ENCODE measurements around the gene PDGFRB. TPM values are rescaled to one million over a fixed set of nuclear protein-coding genes. Genes with fewer than 3 reads are reported as not detected.

PDGFRB gene
- total RNA-seq, 1 donor from 2014 or later = 11.5 TPM

DNA sequence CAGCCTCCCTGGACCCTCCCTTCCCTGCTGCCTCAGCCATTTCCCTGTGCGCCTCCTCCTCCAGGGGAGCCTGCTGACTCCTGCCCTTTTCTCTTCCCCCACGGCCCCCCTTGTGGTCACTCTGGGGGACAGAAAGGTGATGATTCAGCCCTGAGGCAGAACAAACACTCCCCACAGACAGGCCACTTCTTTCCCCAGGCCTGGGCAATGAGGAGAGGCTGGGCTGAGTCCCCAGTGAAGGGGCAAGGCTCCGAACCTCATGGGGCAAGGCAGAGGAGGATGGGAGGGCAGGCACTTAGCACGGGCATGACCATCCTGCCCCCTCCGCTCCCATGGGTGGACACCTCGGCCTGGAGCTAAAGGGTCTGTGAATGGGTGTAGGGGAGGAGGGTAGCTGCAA lies 90.3 kb downstream of the PDGFRB start:
- ATAC-seq = no peak

DNA sequence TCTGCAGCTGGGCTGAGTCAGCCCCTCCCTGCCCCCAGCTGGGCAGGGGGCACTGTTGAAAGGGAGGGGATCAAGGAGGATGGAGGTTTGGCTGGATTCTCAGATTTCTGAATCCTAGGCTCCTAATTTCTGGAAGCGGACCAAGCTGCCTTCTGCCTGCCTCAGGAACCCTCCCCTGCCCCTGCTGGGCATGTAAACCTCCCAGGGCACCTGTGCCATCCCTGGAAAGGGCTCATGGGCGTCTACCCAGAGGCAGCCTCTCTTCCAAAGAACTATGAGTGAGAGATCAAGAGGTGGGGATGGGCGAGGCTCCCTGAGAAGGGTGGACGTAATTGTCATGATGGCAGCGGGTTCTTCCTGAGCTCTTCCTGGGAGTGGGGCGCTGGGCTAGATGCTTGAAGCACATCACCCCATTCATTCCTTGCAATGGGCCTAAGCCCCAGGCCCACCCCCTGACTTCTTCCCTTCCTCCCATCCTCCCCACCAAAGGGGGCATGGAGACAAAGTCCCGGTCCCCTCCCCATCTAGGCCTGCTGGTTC lies 90.9 kb downstream of the PDGFRB start:
- ATAC-seq = no peak

Other genes with a start within 250 kb of the PDGFRB start
- 0.48 TPM for gene PDE6A, start 211.1 kb downstream of the PDGFRB start, total RNA-seq
- 8.9 TPM for gene SLC26A2, start 195.1 kb downstream of the PDGFRB start, total RNA-seq
- 2.6 TPM for gene TIGD6, start 155.2 kb downstream of the PDGFRB start, total RNA-seq
- gene HMGXB3, start 155.1 kb downstream of the PDGFRB start, total RNA-seq = 13.4 TPM
- 2.7 TPM for gene CSF1R, start 69.3 kb downstream of the PDGFRB start, total RNA-seq
- not detected for gene CDX1, start 10.9 kb upstream of the PDGFRB start, total RNA-seq
- gene SLC6A7, start 34.2 kb upstream of the PDGFRB start, total RNA-seq = not detected
- 0.28 TPM for gene CAMK2A, start 133.9 kb upstream of the PDGFRB start, total RNA-seq
- gene ARSI, start 147.1 kb upstream of the PDGFRB start, total RNA-seq = 1.7 TPM
- 24.8 TPM for gene TCOF1, start 201.9 kb upstream of the PDGFRB start, total RNA-seq